GM19328 (cell line): ENCODE measurements around the gene ZSWIM3.

Experiments used
- ATAC-seq: cut with Tn5 transposase; IDR thresholded peaks from one replicate; pipeline ENCODE4 v1.9.1; 2021; ENCODE audit warnings: mild to moderate bottlenecking, moderate library complexity; ENCODE audit not compliant: unreplicated experiment

ZSWIM3 gene

GRCh38 chr20:45832619-45833018 is 24.8 kb upstream of the ZSWIM3 start:
- ATAC-seq = no peak

DNA sequence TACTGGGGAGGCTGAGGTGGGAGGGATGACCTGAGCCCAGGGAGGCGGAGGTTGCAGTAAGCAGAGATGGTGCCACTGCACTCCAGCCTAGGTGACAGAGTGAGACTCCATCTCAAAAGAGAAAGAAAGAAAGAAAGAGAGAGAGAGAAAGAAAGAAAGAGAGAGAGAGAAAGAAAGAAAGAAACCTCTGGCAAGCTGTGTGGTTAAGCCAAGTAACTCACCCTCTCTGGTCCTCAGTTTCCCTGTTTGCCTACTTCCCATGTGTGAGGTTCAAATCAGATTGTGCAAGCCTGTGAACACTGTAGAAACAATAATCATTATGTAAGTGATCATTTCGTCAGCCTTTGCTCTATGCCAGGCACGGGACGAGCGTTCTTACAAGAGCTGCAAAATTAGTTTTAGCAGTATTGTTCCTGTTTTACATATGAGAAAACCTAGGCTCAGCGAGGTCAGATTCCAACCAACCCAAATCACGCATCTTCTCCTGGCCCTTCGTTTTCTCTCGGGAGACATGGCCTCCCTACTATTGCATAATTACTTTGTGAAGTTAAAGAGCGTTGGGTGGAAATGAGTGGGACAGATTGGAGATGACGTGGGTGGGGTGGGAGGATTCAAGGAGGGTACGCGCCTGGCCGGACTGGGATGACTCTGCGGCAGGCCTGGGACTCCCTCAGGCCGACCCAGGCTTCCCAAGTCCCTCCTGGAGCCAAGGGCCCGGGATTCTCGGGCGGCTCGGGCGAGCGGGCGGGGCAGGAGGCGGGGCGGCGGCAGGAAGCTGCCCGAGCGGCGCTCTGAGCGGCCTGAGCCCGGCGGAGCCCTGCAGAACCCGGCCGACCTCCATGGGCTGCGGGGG is 24.2 kb upstream of the ZSWIM3 start, which contains the start of gene SNX21:
TSS of gene SNX21 (plus strand) at position 770 of the 853 bp plus-strand sequence. CDS start 121 bp downstream, outside the sequence.
- no peak for ATAC-seq

- no peak for ATAC-seq
These were observed 23.3 kb upstream of the ZSWIM3 start for GRCh38 chr20:45833883-45834796.

DNA sequence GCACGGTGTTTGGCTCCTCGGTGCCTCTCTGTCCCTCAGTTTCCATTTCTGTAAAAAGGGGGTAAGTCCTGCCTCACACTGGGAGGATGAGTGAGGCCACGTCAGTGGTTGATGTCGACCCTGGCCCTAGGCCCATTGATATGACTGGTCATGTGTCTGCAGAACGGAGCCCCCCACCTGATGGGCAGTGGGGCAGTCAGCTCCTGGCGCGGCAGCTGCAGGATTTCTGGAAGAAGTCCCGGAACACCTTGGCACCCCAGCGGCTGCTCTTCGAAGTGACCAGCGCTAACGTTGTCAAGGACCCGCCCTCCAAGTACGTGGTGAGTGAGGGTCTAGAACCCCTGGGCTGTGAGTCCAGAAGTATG is 22.6 kb upstream of the ZSWIM3 start:
- no peak for ATAC-seq

DNA sequence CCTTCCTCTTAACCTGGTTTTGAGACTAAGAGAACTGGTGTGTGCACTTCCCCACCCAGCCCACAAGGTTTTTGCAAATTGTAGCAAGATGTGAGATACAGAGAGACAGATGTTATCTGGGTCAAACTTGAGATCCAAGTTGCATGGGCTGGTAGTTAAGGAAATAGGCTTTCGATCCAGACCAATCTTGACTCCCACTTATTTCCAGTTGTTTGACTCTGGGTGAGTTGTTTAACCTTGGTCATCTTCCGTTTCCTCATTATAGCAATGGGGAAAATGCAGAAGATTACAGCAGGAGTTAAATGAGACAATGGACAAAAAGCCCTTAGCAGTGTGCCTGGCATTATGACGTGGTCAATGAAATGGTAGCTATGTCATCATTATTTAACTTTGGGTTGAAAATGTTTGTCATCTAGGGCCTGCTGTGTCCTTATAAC is 22.1 kb upstream of the ZSWIM3 start:
- ATAC-seq = no peak

- ATAC-seq = no peak
These were observed 21.6 kb upstream of the ZSWIM3 start for GRCh38 chr20:45835825-45836224.

DNA sequence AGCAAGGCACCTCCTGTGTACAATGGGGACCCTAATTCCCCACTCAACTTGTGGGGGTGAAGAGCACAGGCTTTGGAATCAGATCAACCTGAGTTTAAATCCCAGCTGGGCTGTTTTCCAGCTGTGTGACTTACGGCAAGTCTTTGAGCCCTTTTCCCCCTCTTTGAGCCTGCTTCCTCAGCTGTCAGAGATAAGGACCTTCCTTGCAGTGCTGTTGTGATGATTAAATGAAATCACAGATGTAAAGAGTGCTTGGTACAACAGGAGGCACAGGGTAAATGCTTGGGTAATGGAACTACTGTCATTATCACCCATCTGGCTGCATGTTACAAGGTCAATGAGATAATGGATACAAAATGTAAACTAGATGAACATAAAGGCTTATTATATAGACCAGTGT is 20.6 kb upstream of the ZSWIM3 start:
- no peak for ATAC-seq

DNA sequence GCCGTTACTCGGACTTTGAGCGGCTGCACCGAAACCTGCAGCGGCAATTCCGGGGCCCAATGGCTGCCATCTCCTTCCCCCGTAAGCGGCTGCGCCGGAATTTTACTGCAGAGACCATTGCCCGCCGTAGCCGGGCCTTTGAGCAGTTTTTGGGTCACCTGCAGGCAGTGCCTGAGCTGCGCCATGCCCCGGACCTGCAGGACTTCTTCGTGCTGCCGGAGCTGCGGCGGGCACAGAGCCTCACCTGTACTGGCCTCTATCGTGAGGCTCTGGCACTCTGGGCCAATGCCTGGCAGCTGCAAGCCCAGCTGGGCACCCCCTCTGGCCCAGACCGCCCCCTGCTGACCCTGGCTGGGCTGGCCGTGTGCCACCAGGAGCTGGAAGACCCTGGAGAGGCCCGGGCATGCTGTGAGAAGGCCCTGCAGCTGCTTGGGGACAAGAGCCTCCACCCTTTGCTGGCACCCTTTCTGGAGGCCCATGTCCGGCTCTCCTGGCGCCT is 16.7 kb upstream of the ZSWIM3 start:
- ATAC-seq = no peak

DNA sequence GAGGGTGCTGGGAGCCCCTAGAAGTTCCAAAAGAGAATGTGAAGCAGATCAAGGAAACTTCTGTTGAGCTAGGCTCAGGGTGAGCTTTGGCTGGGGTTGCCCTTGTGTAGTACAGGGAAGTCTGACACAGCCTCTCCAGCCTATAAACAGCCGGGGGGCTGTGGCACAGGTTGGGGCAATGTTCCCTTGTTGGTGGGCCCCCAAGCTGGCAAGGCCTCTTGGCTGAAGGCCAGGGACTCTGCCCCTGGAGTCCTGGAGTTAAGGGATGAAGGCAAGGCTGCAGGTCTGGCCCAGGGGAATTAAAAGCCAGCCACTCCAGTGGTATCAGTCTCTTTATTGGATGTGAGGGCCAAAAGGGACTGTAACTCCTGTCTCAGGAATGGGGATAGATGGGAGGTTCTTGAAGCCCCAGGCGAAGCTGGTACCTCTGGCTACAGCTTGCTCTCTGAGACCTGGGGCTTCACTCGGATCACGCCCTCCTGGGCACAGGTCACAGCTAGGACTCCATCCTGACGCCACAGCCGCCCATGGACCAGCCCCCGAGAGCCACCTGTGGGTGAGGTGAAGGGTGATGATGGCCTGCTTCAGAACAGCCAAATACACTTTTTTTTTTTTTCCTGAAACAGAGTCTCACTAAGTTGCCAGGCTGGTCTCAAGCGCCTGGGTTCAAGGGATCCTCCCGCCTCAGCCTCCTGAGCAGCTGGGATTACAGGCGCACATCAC is 15.8 kb upstream of the ZSWIM3 start:
- no peak for ATAC-seq

DNA sequence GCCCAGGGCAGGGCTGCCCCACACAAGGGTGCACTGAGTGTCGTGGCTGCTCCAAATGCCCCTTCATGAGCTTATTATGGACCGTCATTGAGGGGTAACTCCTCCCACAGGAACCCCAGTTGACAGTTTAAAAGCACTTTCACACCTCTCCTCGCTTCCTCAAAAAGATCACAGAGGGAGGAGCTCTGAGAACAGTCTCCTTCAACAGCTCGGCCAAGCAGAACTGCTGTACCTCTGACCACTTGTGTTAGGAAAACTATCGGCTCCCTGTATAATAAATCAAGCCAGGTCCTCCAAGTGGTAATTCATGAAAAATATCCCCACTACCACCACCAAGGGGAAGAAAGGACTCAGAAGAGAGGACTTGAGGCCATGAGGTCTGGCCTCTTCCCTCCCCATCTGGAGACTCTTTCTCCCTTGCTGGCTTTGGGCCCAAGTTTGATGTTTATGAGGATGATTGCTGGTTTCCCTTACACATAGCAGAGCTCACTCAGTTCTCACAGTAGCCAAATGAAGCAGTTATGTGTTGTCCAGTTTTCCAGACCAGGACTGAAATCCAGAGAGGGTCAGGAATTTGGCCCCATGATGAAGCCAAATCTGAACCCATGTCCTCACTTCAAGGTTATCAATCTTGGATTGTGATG is 15.1 kb upstream of the ZSWIM3 start:
- ATAC-seq = no peak

DNA sequence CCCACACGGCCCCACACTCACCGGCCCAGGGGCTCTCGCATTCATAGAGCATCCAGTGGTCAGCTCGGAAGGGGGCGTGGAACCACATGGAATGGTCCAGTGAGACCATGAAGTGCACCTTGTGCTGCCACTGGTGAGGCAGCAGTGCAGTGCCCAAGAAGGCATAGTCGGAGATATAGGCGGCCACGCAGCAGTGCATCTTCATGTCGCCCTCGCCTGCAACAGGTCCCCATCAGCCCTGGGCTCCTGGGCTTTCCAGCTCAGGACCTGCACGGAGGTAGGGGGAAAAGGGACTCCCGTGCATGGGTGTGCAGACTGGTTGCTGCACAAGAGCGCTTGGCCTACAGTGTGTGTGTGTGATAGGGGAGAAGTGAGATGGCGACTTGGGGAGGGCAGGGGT is 13.9 kb upstream of the ZSWIM3 start:
- no peak for ATAC-seq

GRCh38 chr20:45845452-45845851 is 12.0 kb upstream of the ZSWIM3 start:
- ATAC-seq = no peak

- no peak for ATAC-seq
These were observed 9.0 kb upstream of the ZSWIM3 start for GRCh38 chr20:45848421-45848820.

- ATAC-seq = no peak
These were observed 8.3 kb upstream of the ZSWIM3 start for GRCh38 chr20:45848969-45849582.

DNA sequence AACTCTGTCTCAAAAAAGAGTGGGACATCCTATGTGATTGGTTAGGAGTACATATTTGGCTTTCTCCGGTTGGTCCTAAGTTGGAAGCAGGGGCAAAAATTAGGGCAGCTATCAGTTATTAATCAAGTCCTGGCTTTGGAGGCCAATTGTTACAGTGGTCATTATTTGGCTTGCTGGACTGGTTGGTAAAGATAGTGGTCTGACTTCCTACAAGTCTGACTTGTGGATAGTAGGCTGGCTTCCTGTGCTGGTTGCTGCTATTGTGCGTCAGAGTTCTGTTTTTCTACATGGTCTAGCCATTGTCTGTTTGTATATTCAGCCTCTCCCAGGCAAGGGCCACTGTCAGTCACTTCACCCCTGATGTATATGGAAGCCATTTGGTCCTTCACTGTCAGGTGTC is 7.2 kb upstream of the ZSWIM3 start:
- no peak for ATAC-seq

DNA sequence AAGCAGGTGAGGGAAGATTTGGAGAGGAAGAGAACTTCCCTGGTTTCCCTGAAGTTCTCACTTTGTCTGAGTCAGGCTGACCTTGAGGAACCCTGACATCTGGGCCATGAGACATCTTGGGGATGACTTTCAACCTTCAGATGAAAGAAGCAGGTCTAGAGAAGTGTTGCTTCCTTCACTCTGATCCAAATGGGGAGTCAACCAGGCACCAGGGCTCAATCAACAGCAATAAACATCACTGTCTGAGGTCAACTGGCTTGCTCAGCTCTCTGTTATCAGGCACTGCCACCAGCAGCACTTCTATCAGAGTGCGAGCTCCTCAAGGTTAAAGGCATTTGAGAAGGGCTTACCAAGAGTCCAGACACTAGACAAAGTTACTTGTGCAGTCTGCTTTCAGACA is 6.5 kb upstream of the ZSWIM3 start:
- ATAC-seq = no peak

DNA sequence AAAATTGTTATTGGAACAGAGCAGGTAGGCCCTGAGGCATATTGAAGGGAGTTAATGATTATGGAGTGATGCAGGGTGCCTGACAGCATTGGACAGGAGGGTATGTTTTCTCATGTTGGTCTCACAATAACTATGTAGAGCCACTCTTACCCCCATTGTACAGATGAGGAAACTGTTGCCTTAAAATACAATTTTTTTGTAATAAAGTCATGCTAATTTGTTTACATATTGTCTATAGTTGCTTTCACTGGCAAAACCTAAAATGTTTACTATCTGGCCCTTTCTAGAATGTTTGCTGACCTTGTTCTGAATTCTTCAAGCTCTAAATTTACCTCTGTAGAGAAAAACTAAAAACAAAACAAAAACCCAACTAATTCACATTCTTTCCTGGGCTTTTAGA is 5.9 kb upstream of the ZSWIM3 start:
- ATAC-seq = no peak

DNA sequence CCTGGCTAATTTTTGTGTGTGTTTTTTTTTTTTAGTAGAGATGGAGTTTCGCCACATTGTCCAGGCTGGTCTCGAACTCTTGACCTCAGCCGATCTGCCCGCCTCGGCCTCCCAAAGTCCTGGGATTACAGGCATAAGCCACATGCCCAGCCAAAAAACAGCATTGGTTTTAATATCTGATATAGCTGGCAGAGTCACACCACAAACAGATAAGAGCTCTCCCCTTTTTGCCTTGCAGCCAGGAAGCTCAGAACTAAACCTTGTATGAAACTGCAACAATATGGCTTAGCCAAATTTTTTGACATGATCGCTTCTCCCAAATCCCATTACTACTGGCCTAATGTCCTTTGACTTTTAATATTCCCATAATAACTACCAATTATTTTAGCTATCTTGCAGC is 5.1 kb upstream of the ZSWIM3 start:
- ATAC-seq = no peak

- ATAC-seq = no peak
These were observed 3.9 kb upstream of the ZSWIM3 start for GRCh38 chr20:45853484-45853883.

DNA sequence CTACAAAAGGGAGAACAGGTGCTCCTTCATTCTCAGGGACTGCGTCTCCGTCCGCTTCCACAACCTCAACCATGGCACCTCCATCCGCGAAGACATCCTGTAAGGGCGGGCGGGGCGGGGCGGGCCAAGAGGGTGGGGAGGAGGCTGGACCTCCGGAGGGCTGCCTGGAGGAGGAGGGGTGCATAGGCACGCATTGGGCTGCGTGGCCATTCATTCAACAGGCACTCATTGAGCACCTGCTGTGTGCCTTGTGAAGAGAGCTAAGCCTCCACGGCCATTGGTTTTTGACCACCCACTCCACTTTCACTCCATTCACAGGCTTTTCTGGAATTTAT is 435 bp downstream of the ZSWIM3 start:
- ATAC-seq = peak; percentile 6
